HS-5 (cell line): ENCODE results near the gene RNF222.
"Not testable (repeated sequence)": the region's sequence is repeated elsewhere in the genome, so short reads cannot be mapped to it uniquely, and the experiment has no call there.

Experiments used
- DNase-seq: peaks from one replicate; pipeline ENCODE4 v3.0.0-alpha.2; 2012; ENCODE audit warnings: low read depth

The RNF222 gene

GRCh38 chr17:8378117-8378516 lies 19.5 kb downstream of the RNF222 start:
- not testable (repeated sequence) for DNase-seq

GRCh38 chr17:8377422-8377821 lies 20.2 kb downstream of the RNF222 start:
- DNase-seq = no peak

GRCh38 chr17:8376271-8377067 lies 21.2 kb downstream of the RNF222 start, which contains the start of gene KRABD2:
TSS of gene KRABD2 (minus strand) at chr17:8376704.
- no peak for DNase-seq

- DNase-seq = no peak
Observed at GRCh38 chr17:8375738-8376259, 21.8 kb downstream of the RNF222 start.

- not testable (repeated sequence) for DNase-seq
Observed at GRCh38 chr17:8373856-8374255, 23.8 kb downstream of the RNF222 start.

GRCh38 chr17:8372422-8372821 lies 25.2 kb downstream of the RNF222 start:
- no peak for DNase-seq

GRCh38 chr17:8371786-8372185 lies 25.8 kb downstream of the RNF222 start:
- no peak for DNase-seq

- DNase-seq = no peak
Observed at GRCh38 chr17:8369944-8370343, 27.7 kb downstream of the RNF222 start.

GRCh38 chr17:8368193-8368592 lies 29.4 kb downstream of the RNF222 start:
- DNase-seq = no peak

GRCh38 chr17:8366231-8366630 lies 31.4 kb downstream of the RNF222 start:
- peak; percentile 90 for DNase-seq

- no peak for DNase-seq
Observed at GRCh38 chr17:8365143-8365542, 32.5 kb downstream of the RNF222 start.

GRCh38 chr17:8362651-8363332 lies 34.8 kb downstream of the RNF222 start:
- no peak for DNase-seq

GRCh38 chr17:8360751-8361150 lies 36.9 kb downstream of the RNF222 start:
- no peak for DNase-seq

GRCh38 chr17:8360260-8360659 lies 37.4 kb downstream of the RNF222 start:
- DNase-seq = no peak

GRCh38 chr17:8359769-8360168 lies 37.9 kb downstream of the RNF222 start:
- peak; percentile 80 for DNase-seq

GRCh38 chr17:8357910-8358309 lies 39.7 kb downstream of the RNF222 start:
- no peak for DNase-seq

GRCh38 chr17:8354236-8354635 lies 43.4 kb downstream of the RNF222 start:
- no peak for DNase-seq

GRCh38 chr17:8353736-8354135 lies 43.9 kb downstream of the RNF222 start:
- no peak for DNase-seq

GRCh38 chr17:8350339-8350738 lies 47.3 kb downstream of the RNF222 start:
- DNase-seq = no peak

- DNase-seq = not testable (repeated sequence)
Observed at GRCh38 chr17:8347001-8347400, 50.6 kb downstream of the RNF222 start.

- no peak for DNase-seq
Observed at GRCh38 chr17:8345951-8346665, 51.5 kb downstream of the RNF222 start.

GRCh38 chr17:8345052-8345690 lies 52.5 kb downstream of the RNF222 start:
- no peak for DNase-seq
